Brain microvascular endothelial cell (primary cell): Measurements from ENCODE around the gene STRN.
"Not testable (repeated sequence)": the region's sequence is repeated elsewhere in the genome, so short reads cannot be mapped to it uniquely, and the experiment has no call there.

Experiments
- DNase-seq: peaks from one replicate; pipeline ENCODE4 v3.0.0-alpha.2; 2020
- H3K27ac ChIP-seq: fragments of 250-450 bp; sonication (Bioruptor Pico); 2 replicates; pipeline ENCODE4 v1.5.1; 2020; ENCODE audit warnings: mild to moderate bottlenecking, moderate library complexity
- H3K27me3 ChIP-seq: fragments of 250-450 bp; sonication (Bioruptor Pico); replicated peaks from 2 replicates; pipeline ENCODE4 v1.5.1; 2020; ENCODE audit warnings: mild to moderate bottlenecking
- H3K36me3 ChIP-seq: fragments of 250-450 bp; sonication (Bioruptor Pico); replicated peaks from 2 replicates; pipeline ENCODE4 v1.5.1; 2020; ENCODE audit warnings: mild to moderate bottlenecking
- H3K4me3 ChIP-seq: 2 replicates; pipeline ENCODE4 v1.5.1; 2011; ENCODE audit warnings: low read depth, mild to moderate bottlenecking, control low read depth, low read length, moderate library complexity
- in situ Hi-C: cut with HindIII; loops from 2 replicates; pipeline ENCODE4 v1.10.0; 2017; ENCODE audit warnings: low sequenced_read_pairs, low pct_ligation_motif_present
- TF ChIP-seq, protein P1 (sequence below): IDR thresholded peaks from 2 replicates; pipeline ENCODE4 v1.5.1; 2011; ENCODE audit warnings: low read depth, mild to moderate bottlenecking, moderate library complexity, low read length, control low read depth, inconsistent platforms; ENCODE audit errors: missing control alignments

The STRN gene

DNA sequence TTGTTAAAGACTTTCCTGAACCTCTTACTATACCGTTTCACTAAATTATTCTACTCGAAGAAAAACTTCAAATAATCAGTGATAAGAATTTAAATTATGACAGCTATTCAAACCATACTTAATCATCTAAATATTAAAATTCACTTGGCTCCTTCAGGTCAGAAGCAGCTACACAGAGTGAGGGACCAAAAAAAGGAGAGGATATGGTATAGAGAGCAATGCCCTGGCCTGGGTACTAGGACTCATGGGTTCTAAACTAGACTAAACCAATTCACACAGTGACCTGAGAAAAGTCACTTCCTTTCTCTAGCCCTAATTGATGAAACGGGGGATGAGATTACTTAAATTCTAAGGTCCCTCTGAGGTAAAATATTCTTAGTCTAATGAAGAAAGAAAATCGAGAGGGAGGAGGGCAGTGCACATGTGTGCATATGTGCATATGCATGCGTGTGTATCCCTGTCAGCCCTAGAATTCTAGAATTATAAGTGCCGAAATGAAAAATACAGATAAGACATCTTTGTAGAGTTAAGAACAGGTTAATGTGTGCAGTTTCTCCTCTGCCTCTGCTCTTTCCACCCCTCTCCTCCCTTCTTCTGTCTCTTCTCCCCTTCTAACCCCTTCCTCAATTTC lies 11.2 kb downstream of the STRN start:
- Histone ChIP-seq H3K36me3 (no peaks in the 10 kb centered on the region), H3K27ac (no peak overlapping the region), H3K27me3 (no peaks in the 10 kb centered on the region), H3K4me3 (no peak overlapping the region)
- DNase-seq, result no peak
- in situ Hi-C loops, result no loop called here
- TF ChIP-seq, protein P1, sequence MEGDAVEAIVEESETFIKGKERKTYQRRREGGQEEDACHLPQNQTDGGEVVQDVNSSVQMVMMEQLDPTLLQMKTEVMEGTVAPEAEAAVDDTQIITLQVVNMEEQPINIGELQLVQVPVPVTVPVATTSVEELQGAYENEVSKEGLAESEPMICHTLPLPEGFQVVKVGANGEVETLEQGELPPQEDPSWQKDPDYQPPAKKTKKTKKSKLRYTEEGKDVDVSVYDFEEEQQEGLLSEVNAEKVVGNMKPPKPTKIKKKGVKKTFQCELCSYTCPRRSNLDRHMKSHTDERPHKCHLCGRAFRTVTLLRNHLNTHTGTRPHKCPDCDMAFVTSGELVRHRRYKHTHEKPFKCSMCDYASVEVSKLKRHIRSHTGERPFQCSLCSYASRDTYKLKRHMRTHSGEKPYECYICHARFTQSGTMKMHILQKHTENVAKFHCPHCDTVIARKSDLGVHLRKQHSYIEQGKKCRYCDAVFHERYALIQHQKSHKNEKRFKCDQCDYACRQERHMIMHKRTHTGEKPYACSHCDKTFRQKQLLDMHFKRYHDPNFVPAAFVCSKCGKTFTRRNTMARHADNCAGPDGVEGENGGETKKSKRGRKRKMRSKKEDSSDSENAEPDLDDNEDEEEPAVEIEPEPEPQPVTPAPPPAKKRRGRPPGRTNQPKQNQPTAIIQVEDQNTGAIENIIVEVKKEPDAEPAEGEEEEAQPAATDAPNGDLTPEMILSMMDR, result no peak

DNA sequence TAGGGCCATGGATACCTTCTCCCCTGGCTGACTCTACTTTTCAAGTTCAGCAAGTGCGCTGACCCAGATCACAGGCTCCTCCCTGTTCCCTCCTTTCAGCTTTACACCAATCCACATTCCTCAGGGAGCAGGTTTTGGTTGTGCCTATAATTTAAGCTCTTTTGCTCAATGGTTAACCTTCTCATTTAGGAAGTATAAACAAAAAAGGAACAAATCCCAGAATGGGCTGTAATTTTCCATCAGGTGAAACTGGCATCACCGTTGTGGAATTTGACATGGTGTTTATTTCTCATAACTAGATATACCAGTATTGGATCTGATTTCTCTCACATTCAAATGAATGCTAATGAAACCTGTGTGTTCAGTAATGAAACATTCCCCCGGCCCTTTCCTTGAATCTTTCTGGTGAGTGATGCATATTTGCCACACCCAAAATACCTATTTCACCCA lies 13.6 kb downstream of the STRN start:
- no peaks in the 10 kb centered on the region for H3K27me3 ChIP-seq
- no peak overlapping the region for H3K4me3 ChIP-seq
- in situ Hi-C loops, result no loop called here
- no peaks in the 10 kb centered on the region for H3K36me3 ChIP-seq
- TF ChIP-seq, protein P1, result no peak
- H3K27ac ChIP-seq, result no peak overlapping the region
- DNase-seq, result no peak

DNA sequence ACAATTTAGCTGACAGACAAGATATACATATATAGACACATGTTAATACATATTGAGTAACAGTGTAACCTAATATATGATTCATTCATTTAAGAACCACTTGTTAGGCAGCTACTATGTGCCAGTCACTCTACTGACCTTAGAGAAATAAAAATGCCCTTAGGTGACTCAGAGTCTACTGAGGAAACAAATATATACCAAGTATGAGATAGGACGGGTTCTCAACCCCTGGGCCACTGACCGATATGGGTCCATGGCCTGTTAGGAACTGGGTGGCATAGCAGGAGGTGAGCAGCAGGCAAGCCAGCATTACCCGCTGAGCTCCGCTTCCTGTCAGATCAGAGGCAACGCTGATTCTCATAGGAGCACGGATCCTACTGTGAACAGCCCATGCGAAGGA lies 14.8 kb downstream of the STRN start:
- Histone ChIP-seq H3K4me3 (no peak overlapping the region), H3K27ac (no peak overlapping the region), H3K36me3 (no peaks in the 10 kb centered on the region), H3K27me3 (no peaks in the 10 kb centered on the region)
- TF ChIP-seq, protein P1, result no peak
- peak; percentile 16 for DNase-seq
- in situ Hi-C loops, result no loop called here

DNA sequence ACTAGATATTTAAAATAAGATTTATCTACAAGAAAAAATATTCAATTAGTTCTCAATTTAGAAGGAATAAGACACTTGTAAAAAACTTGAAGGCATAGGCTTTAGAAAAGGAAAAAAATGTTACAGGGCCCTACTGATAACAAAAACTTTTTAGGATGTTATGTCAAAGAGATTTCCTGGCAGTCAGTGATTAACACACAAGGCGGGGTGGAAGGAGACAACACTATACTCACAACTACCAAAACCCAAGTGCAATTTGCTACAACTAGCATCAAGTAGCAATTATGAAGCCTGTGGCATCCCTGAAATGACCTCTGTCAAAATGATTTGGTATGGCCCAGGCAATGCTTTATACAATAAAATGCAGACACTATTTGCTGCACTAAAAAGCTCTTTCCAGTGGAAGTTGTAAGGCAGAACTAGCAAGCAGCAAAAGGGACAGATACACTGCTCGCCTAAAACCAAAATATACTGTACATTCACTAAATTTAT lies 15.3 kb downstream of the STRN start:
- no peak overlapping the region for H3K27ac ChIP-seq
- no peaks in the 10 kb centered on the region for H3K36me3 ChIP-seq
- H3K4me3 ChIP-seq, result no peak overlapping the region
- no peaks in the 10 kb centered on the region for H3K27me3 ChIP-seq
- in situ Hi-C loops, result no loop called here
- TF ChIP-seq, protein P1, result no peak
- DNase-seq, result no peak

DNA sequence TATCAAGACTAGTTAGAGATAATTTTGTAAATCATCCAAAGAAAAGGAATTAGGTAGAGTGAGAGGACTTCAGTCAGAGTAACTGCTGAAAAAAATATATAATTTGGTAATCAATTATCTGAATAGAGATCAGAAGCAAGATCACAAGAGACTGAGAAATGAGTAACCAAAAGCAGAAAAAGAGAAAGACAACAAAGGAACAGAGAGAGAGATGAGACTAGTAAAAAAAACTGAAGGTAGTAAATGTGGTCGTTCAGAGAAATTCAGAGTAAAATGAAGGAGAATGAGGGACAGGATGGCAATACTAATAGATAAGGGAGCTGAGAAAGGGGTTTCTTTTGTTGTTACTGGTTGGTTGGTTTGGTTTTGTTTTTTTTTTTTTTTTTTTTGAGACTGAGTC lies 16.5 kb downstream of the STRN start:
- Histone ChIP-seq H3K36me3 (no peaks in the 10 kb centered on the region), H3K27ac (no peak overlapping the region), H3K4me3 (no peak overlapping the region), H3K27me3 (no peaks in the 10 kb centered on the region)
- in situ Hi-C loops, result no loop called here
- DNase-seq, result no peak
- TF ChIP-seq, protein P1, result no peak

DNA sequence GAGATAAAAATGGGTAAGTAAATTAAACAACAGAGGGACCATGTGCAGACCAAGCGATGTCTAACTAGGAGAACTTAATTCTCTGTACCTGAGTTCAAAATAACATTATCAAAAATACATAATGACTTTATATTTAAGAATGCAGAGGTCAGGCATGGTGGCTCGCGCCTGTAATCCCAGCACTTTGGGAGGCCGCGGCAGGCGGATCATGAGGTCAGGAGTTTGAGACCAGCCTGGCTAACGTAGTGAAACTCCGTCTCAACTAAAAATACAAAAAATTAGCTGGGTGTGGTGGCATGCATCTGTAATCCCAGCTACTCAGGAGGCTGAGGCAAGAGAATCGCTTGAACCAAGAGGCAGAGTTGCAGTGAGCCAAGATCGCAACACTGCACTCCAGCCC lies 21.1 kb downstream of the STRN start:
- H3K27me3 ChIP-seq, H3K4me3 ChIP-seq, DNase-seq, H3K27ac ChIP-seq, in situ Hi-C loops, H3K36me3 ChIP-seq: not testable (repeated sequence)
